HG03442 (cell line): ENCODE results near the gene DDX54.

Experiments
- ATAC-seq: cut with Tn5 transposase; IDR thresholded peaks from one replicate; pipeline ENCODE4 v1.9.1; 2021; ENCODE audit warnings: mild to moderate bottlenecking, moderate library complexity; ENCODE audit not compliant: unreplicated experiment

Gene DDX54

GRCh38 chr12:113165521-113166450 is 19.5 kb downstream of the DDX54 start:
- ATAC-seq: no peak

- no peak for ATAC-seq
Measured at GRCh38 chr12:113164014-113164413, 21.3 kb downstream of the DDX54 start.

GRCh38 chr12:113163030-113163360 is 22.3 kb downstream of the DDX54 start:
- no peak for ATAC-seq

GRCh38 chr12:113162102-113163029 is 22.9 kb downstream of the DDX54 start:
- ATAC-seq: no peak

DNA sequence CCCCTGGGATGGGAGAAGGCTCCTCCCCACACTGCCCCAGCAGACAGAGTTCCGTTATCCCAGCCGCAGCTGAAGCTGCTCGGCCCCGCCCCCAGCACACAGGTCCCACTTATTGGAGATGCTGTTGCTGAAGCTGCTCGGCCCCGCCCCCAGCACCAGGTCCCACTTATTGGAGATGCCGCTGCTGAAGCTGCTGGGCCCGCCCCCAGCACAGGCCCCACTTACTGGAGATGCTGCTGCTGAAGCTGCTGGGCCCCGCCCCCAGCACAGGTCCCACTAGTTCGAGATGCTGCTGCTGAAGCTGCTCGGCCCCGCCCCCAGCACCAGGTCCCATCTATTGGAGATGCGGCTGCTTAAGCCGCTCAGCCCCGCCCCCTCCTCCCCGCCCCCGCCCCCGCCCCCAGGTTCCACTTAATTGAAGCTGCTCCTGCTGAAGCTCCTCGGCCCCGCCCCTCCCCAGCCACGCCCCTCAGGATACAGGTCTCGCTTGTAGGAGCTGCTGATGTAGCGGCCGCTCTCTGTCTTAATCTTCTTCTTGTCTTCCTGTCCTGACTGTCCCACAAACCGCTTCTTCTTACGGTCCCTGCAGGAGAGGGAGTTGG is 23.8 kb downstream of the DDX54 start:
- ATAC-seq: no peak

DNA sequence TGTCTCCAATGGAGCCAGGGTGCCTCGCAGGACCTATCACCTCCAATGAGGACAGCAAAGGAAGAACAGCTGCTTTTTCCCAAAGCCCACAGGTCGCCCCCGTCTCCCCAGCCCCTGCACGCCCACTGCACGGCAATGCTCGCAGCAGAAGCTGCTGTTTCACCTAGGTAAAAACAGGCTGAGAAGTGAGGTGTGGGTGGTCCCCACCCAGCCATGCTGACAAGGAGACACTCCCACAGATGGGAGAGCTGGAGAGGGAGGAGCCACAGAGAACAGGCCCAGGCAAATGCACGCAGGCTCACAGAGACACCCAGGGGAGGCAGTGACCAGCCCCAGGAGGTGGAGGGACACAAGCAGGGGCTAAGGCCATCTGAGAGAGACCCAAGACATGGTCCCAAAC is 25.3 kb downstream of the DDX54 start:
- ATAC-seq: no peak

DNA sequence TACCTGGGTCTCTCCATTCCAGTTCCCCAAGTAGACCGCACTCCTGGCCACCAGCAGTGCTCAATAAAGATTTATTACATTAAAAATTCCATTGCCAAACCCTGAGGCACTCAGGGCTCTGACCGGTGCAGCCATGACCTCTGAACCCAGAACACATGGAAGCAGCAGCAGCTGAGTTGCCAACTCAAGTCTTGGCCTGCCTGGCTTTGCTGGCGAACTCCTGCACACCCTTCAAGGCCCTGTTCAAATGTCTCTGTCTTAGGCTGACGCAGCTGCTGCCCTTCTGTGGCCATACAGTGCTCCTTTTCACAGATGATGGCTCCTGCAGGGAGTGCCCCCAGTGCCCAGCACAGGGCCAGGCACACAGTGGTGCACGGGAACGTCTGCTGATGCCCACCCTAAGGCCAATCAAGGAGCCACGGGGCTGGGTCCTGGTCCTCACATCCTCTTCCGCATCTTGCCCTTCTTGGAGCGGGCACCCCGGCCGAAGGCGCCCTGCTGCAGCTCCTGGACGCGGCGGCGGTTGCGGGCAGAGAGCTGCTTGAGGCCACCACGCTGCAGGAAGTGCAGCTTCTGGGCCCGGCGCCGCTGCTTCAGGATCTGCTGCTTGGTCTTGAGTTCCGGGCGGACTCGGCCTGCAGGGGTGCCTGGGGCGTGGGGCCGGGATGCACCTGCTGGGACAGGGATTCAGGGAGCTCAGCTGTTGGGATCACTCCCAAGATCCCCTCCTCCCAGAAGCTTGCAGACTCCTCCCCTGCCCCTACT is 26.7 kb downstream of the DDX54 start:
- no peak for ATAC-seq

- ATAC-seq: no peak
Measured at GRCh38 chr12:113157218-113157859, 27.9 kb downstream of the DDX54 start.

GRCh38 chr12:113155646-113156045 is 29.6 kb downstream of the DDX54 start:
- ATAC-seq: no peak

- no peak for ATAC-seq
Measured at GRCh38 chr12:113155060-113155459, 30.2 kb downstream of the DDX54 start.

DNA sequence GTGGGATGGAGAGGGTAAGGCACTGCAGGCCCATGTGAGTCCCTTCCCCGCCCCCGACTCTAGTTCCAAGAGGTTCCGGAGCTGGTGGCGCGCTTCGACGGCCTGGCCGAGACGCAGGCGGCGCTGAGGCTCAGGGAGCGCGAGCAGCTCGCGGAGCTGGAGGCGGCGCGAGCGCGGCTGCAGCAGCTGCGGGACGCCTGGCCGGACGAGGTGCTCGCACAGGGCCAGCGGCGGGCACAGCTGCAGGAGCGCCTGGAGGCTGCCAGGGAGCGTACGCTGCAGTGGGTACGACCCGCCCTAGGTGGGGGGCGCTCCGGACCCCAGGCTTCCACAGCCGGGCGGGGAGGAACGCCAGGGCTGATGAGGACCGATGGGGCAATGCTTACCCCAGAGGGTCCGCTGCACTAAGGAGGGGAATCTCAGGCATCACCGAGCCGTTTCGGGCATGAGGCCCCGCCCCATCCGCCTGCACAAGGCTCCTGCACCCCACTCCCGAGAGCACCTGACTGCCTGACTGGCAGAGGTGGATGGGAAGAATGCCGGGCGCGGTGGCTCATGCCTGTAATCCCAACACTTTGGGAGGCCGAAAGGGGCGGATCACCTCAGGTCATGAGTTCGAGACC is 30.8 kb downstream of the DDX54 start:
- ATAC-seq: no peak

DNA sequence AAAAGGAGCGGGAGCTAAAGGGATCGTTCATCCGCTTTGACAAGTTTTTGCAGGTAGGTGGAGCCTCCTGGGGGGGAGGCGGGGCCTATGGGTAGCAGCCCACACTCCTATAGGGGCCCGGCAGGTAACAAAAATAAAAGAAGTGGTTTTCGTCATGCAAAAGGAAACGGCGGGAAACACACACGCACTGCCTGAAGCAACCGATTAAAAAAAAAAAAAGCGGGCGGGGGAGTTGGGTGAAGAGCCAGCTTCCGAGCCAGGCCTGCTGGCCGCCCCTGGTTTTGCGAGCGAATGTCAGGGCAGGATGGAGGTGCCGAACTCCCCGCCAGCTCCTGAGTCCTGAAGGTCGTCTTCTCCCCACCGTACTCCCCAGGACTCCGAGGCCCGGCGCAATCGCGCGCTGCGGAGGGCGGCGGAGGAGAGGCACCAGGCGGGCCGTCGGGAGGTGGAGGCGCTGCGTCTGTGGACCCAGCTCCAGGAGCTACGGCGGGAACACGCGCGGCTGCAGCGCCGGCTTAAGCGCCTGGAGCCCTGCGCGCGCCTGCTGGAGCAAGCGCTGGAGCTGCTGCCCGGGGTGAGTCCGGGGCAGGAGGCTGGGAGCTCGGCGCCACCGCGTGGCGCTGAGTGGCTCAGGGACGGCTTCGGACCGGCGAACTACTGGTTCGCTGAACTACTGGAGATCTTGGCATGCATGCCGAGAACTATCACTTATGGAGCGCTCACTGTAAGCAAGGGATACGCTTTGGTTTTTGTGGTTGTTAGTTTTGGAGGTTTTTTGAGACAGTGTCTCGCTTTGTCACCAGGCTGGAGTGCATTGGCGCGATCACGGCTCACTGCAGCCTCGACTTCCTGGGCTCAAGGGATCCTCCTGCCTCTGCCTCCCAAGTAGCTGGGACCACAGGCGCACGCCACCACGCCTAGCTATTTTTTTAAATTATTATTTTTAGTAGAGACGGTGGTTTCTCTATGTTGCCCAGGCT is 32.2 kb downstream of the DDX54 start:
- ATAC-seq: no peak

GRCh38 chr12:113152196-113152834 is 33.0 kb downstream of the DDX54 start:
- no peak for ATAC-seq

GRCh38 chr12:113151655-113152054 is 33.6 kb downstream of the DDX54 start:
- ATAC-seq: no peak

GRCh38 chr12:113149361-113150150 is 35.7 kb downstream of the DDX54 start, which contains the start of gene CFAP73:
TSS of gene CFAP73 (plus strand) at chr12:113149724. CDS start at chr12:113149858, 134 bp downstream.
- ATAC-seq: no peak

- no peak for ATAC-seq
Measured at GRCh38 chr12:113146999-113147398, 38.3 kb downstream of the DDX54 start.
